HUES6 (cell line): ENCODE data around the gene IGSF10.
"Not testable (repeated sequence)": the region's sequence is repeated elsewhere in the genome, so short reads cannot be mapped to it uniquely, and the experiment has no call there.

Experiments
- H3K27ac ChIP-seq: 2 replicates; pipeline ENCODE4 v1.7.0; 2013; ENCODE audit warnings: low read depth, mild to moderate bottlenecking, low read length, inconsistent platforms
- H3K27me3 ChIP-seq: 2 replicates; pipeline ENCODE4 v1.6.1; 2013; ENCODE audit warnings: low read length; ENCODE audit not compliant: control insufficient read depth, insufficient read depth
- H3K36me3 ChIP-seq: 2 replicates; pipeline ENCODE4 v1.6.1; 2013; ENCODE audit warnings: low read length; ENCODE audit not compliant: control insufficient read depth, insufficient read depth
- H3K4me1 ChIP-seq: 2 replicates; pipeline ENCODE4 v1.6.1; 2013; ENCODE audit warnings: low read length; ENCODE audit not compliant: control insufficient read depth, insufficient read depth
- H3K4me3 ChIP-seq: 2 replicates; pipeline ENCODE4 v1.5.1; 2013; ENCODE audit warnings: low read depth, low read length
- H3K9ac ChIP-seq: one replicate; pipeline ENCODE4 v1.6.1; 2013; ENCODE audit warnings: mild to moderate bottlenecking, low read length
- H3K9me3 ChIP-seq: 2 replicates; pipeline ENCODE4 v1.6.1; 2013; ENCODE audit warnings: low read depth, low read length; ENCODE audit not compliant: control insufficient read depth, insufficient read depth

IGSF10 gene

GRCh38 chr3:151460774-151461450 lies at the start of gene IGSF10:
IGSF10 (minus strand) TSS chr3:151461061; CDS start chr3:151458709, 2,352 bp downstream.
- no peaks in the 10 kb centered on the region for H3K9me3 ChIP-seq
- H3K4me3 ChIP-seq, result peak within 1 kb of the TSS; percentile 63
- H3K27ac ChIP-seq, result no peak within 1 kb of the TSS
- H3K27me3 ChIP-seq, result peaks cover 23% of the 10 kb centered on the region
- H3K9ac ChIP-seq, result peak within 1 kb of the TSS; percentile 24
- H3K4me1 ChIP-seq, result peaks cover 4% of the 10 kb centered on the region; the same call in 1 of the 2 replicates
- no peaks in the 10 kb centered on the region for H3K36me3 ChIP-seq

GRCh38 chr3:151509468-151510135 lies 48.7 kb upstream of the IGSF10 start:
- H3K27ac ChIP-seq, H3K4me3 ChIP-seq, H3K9ac ChIP-seq, H3K4me1 ChIP-seq, H3K36me3 ChIP-seq, H3K9me3 ChIP-seq, H3K27me3 ChIP-seq: not testable (repeated sequence)

GRCh38 chr3:151504606-151505005 lies 43.7 kb upstream of the IGSF10 start:
- Histone ChIP-seq H3K4me3 (no peak overlapping the region), H3K4me1 (peaks cover 10% of the 10 kb centered on the region; the same call in 1 of the 2 replicates), H3K9ac (no peak overlapping the region), H3K36me3 (no peaks in the 10 kb centered on the region), H3K9me3 (peaks cover 5% of the 10 kb centered on the region), H3K27ac (no peak overlapping the region), H3K27me3 (no peaks in the 10 kb centered on the region)

DNA sequence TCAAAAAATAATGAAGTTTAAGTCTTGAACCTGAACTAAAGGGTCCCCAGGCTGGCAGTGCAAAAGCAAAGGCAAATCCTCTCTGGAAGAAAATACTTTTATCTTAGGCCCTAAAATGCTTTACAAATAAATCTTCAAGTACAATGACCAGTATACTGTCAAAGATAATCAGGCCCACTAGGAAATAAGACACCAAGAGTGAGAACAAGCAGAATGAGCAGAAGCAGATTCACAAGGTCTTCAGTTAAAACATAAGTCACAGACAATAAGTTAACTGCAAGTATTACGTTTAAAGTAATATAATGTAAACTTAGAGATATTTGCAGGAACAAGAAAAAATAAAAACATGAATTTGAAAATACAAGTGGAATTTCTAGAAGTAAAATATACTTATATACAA lies 42.2 kb upstream of the IGSF10 start:
- H3K27me3 ChIP-seq, result no peaks in the 10 kb centered on the region
- H3K27ac ChIP-seq, result no peak overlapping the region
- no peak overlapping the region for H3K9ac ChIP-seq
- H3K9me3 ChIP-seq, result no peaks in the 10 kb centered on the region
- no peak overlapping the region for H3K4me3 ChIP-seq
- H3K36me3 ChIP-seq, result no peaks in the 10 kb centered on the region
- peaks cover 10% of the 10 kb centered on the region; the same call in 1 of the 2 replicates for H3K4me1 ChIP-seq

GRCh38 chr3:151501923-151502632 lies 41.2 kb upstream of the IGSF10 start:
- H3K36me3 ChIP-seq, result no peaks in the 10 kb centered on the region
- H3K27ac ChIP-seq, result peak overlapping the region; percentile 34; the same call in 1 of the 2 replicates
- H3K9me3 ChIP-seq, result no peaks in the 10 kb centered on the region
- H3K4me3 ChIP-seq, result no peak overlapping the region
- H3K27me3 ChIP-seq, result no peaks in the 10 kb centered on the region
- peaks cover 10% of the 10 kb centered on the region; the same call in 1 of the 2 replicates for H3K4me1 ChIP-seq
- H3K9ac ChIP-seq, result no peak overlapping the region

GRCh38 chr3:151501171-151501922 lies 40.5 kb upstream of the IGSF10 start:
- Histone ChIP-seq H3K36me3 (no peaks in the 10 kb centered on the region), H3K9me3 (no peaks in the 10 kb centered on the region), H3K4me3 (no peak overlapping the region), H3K27me3 (no peaks in the 10 kb centered on the region), H3K9ac (no peak overlapping the region), H3K4me1 (peaks cover 10% of the 10 kb centered on the region; the same call in 1 of the 2 replicates), H3K27ac (no peak overlapping the region)

- no peak overlapping the region for H3K27ac ChIP-seq
- H3K27me3 ChIP-seq, result no peaks in the 10 kb centered on the region
- no peaks in the 10 kb centered on the region for H3K36me3 ChIP-seq
- peaks cover 10% of the 10 kb centered on the region; the same call in 1 of the 2 replicates for H3K4me1 ChIP-seq
- no peak overlapping the region for H3K9ac ChIP-seq
- no peaks in the 10 kb centered on the region for H3K9me3 ChIP-seq
- no peak overlapping the region for H3K4me3 ChIP-seq
These were observed 38.3 kb upstream of the IGSF10 start for GRCh38 chr3:151499168-151499567.

- Histone ChIP-seq H3K36me3 (no peaks in the 10 kb centered on the region), H3K9ac (no peak overlapping the region), H3K27ac (no peak overlapping the region), H3K4me1 (no peaks in the 10 kb centered on the region), H3K27me3 (no peaks in the 10 kb centered on the region), H3K9me3 (no peaks in the 10 kb centered on the region), H3K4me3 (no peak overlapping the region)
These were observed 30.7 kb upstream of the IGSF10 start for GRCh38 chr3:151491525-151491924.

DNA sequence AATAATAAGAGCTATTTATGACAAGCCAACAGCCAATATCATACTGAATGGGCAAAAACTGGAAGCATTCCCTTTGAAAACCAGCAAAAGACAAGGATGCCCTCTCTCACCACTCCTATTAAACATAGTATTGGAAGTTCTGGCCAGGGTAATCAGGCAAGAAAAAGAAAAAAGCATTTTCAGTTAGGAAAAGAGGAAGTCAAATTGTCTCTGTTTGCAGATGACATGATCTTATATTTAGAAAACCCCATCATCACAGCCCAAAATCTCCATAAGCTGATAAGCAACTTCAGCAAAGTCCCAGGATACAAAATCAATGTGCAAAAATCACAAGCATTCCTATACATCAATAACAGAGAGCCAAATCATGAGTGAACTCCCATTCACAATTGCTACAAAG lies 27.0 kb upstream of the IGSF10 start:
- H3K9me3 ChIP-seq, H3K4me3 ChIP-seq, H3K27me3 ChIP-seq, H3K4me1 ChIP-seq, H3K27ac ChIP-seq, H3K9ac ChIP-seq, H3K36me3 ChIP-seq: not testable (repeated sequence)

- no peak overlapping the region for H3K27ac ChIP-seq
- no peak overlapping the region for H3K9ac ChIP-seq
- no peaks in the 10 kb centered on the region for H3K27me3 ChIP-seq
- H3K36me3 ChIP-seq, result no peaks in the 10 kb centered on the region
- peaks cover 2% of the 10 kb centered on the region; the same call in 1 of the 2 replicates for H3K4me1 ChIP-seq
- no peak overlapping the region for H3K4me3 ChIP-seq
- H3K9me3 ChIP-seq, result no peaks in the 10 kb centered on the region
These were observed 23.2 kb upstream of the IGSF10 start for GRCh38 chr3:151483961-151484520.
